ENCODE results near the gene WNK1.

- TF ChIP-seq CTCF (IDR thresholded peaks at IDR 0.05; ENCODE audit: insufficient read depth, low read depth, low read length) (no peak), EZH2 (IDR thresholded peaks at IDR 0.05; ENCODE audit: insufficient read depth, low read length) (no peak)
Measured at GRCh38 chr12:810671-811415, 58.5 kb downstream of the WNK1 start.

Measured in astrocyte (in vitro differentiated cells and primary cell).